ENCODE results near the gene GPX6.
"Not testable (repeated sequence)": the region's sequence is repeated elsewhere in the genome, so short reads cannot be mapped to it uniquely, and the experiment has no call there.

The GPX6 gene

GRCh38 chr6:28515676-28516075 lies at the start of gene GPX6:
GPX6 (minus strand) TSS chr6:28515793; CDS start chr6:28515743, 50 bp downstream.
- DNase-seq: no peak

- DNase-seq: no peak
Measured at GRCh38 chr6:28563430-28564095, 48.0 kb upstream of the GPX6 start.

DNA sequence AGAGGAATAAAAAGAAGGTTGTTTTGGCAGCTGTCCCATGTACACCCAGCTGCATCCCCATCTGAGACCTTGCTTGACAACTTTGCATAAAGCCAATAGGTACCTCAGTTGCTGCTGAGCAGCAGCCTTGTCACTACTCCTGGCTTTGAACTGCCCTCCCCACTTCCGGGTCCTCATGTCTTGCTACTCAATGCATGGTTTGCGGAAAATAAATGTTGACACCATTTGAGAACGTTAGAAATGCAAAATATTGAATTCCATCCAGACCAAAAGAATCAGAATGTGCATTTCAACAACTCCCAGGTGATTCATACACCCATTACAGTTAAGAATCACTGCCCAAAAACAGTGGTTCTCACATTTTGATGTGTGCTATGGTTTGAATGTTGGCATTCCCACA lies 43.0 kb upstream of the GPX6 start:
- DNase-seq: no peak

DNA sequence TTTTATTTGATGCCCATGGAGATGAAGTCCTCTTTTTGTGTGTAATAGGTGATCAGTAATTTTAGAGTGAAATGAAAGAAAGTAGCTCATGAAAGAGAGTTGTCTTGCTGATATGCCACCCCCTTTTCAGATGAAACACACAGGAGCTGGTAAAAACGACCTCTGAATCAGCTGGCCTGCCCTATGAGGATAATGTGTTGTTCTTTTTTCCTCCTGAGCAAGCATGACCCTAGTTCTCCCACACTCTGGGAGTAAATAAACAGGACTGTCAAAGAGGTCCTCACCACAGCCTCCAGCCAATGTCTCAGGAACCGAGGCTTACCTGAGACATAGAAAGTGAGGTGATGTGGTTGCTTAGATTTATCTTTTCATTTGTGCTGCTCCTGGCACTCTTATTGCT lies 39.5 kb upstream of the GPX6 start:
- DNase-seq: no peak

- no peak for DNase-seq
Measured at GRCh38 chr6:28553986-28554881, 38.6 kb upstream of the GPX6 start.

DNA sequence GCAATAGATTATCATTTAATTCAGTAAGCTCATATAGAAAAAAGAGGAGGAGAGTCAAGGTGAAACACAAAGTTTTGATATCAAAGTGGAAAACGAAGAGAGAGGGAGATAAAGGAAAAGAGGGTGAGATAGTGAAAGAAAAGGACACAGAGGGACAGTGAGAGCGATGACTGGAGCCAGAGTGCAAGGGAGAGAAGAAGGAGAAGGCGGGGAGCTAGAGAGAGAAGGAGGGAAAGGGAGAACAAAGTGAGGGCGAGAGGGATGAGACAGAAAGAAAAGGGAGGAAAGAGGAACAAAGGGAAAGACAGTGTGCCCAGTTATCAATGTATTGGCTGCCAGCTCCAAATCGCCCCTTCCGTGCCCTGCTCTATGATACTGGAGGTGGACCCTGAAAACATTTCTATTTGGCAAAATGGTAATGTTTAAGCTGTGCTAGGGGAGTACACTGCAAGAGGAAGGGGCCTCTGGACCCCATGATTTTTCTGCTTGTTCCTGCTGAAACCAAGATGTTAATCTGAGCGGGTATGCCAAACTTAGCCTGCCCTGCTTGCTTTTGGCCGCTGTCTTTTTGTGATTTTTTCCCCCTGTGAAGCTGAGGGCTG lies 37.9 kb upstream of the GPX6 start:
- no peak for DNase-seq

DNA sequence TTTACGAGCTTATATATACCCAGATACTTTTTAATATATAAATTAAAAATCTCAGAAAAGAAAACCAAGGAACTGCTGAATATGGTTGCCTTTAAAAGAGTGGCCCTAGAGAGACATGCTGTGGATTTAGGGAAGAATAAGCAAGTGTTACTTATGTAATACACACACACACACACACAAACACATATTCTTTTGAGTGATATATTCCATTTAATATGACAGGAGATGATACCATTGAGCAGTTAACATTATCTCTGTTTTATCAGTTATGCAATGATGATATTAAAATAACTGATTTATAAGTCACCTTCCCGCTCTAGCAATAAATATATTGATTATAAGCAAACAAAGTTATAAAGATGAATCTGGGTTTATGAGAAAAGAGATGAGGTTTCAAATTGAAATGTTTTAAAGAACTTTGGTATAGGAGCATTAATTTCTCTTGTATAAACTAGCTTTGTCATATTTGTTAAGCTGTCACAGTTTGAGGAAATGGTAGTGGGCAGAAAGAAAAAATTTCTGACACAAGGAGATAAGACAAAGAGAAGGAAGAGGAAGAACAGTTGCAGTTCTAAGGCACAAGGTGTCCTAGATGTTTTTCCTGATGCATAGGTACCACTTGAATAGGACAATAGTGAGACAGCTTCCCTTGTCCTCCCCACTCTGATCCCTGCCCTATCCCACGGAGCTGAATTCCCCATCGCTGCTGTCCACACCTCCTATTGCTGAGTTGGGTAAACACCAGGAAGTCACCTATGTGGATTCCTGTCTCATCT lies 36.5 kb upstream of the GPX6 start:
- no peak for DNase-seq

GRCh38 chr6:28547003-28547402 lies 31.4 kb upstream of the GPX6 start:
- not testable (repeated sequence) for DNase-seq

DNA sequence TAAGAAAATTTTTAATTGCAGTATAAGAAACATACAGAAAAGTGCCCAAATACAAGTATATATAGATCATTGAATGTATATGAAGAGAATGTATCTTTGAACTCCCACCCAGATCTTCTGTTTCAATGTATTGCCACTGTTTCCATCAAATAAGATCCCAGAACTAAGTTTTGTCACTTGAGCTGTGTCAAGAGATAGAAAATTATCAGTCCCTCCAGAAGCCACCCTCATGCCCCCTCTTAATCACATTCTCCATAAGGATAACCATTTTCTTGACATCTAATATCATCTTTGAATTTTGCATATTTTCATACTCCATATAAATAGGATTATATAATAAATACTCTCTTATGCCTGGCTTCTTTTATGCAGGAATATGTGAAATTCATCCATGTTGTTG lies 30.4 kb upstream of the GPX6 start:
- DNase-seq: no peak

DNA sequence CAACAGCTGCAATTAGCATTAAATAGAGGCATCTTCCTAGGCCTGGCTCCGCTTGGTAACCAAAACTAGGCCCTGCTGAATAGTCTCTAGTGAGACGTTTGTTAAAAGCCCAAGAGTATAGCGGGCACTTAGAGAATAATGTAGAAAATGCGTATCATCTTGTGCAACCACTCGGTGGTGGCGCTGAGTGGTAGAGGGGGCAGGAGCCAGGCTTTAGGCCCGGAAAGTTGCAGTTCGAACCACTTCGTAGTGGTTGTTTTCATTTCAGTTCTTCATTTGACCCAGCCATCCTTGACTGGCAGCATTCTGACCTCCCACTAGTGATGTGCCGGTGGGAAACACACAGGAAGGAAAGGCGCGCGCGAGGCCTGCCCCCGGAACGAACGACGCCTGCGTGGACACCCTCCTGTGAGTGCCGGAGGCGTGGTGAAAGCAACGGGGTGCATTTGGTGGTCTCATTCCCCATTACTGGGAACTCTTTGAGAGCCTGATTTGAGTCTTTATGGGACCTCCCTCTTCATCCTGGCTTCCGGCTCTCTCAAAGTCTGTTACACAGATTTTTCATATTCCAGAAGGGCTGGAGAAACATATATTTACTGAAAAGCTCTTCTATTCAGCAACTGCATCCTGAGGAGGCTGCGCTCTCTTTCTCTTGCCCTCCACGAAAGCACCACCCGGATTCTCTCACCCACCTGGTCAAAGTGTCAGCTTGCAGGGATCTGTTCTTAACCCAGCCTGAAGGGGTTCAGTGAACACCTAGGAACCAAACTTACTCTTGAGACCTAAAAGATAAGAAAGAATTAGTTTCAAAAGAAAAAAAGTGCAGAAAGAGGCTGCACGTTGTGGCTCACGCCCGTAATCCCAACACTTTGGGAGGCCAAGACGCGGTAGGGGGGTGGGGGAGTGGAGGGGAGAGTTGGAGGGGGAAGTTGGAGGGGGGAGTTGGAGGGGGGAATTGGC lies 28.3 kb upstream of the GPX6 start:
- peak; percentile 9 for DNase-seq

DNA sequence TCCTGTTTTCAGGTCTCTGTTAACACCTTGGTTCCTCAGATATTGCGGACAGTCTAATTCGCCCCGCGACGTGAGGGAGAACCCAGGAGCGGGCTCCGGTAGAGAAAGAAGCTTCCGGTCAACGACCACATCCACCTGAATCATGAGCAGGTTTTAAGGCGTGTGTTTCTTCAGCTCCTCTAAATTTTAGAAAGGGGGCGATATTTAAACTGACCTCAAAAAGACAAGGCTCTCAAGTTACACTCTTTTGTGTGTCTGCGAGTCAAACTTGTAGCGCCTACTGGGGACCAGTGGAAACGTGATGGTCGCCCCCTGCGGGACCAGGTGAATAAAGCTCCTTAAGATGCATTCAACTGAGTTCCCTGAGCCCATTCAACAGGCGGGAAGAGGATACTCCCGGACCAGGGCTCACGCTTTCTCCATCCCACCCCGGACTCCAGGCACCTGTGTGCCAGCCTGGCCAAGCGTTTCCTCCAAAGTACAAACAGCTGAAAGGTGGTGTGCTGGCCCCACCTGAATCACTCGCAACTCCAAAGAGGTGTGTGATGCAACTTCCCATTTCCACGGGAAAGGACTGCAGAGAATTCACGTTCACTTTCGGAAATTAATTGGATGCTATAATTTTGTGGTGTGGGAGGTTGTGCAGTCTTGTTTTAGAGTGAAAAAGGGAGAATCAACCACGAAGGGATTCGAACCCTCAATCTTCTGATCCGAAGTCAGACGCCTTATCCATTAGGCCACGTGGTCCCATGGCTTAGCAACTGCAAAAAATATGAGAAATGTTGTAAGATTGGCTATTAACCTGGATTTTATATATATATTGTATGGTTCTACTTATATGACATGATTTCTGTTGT lies 27.1 kb upstream of the GPX6 start:
- peak; percentile 69 for DNase-seq

DNA sequence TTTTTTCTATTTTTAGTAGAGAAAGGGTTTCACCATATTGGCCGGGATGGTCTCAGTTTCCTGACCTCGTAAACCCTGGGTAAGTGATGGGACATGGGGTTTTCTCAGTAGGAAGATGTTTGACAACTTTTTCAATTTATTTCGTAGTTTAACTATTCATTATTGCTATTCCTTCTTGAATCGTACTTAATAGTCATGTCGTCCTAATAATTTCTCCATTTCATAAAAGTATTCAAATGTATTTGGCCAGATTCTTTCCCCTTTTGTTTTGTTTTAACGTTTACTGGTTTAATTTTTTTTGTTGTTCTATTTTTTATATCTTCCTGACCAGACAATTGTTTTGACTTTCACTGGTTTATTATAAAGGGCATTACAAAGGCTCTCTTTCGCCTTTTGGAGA lies 26.4 kb upstream of the GPX6 start:
- no peak for DNase-seq

- DNase-seq: peak; percentile 51
Measured at GRCh38 chr6:28537509-28538140, 22.0 kb upstream of the GPX6 start.

- DNase-seq: no peak
Measured at GRCh38 chr6:28537065-28537464, 21.5 kb upstream of the GPX6 start.

DNA sequence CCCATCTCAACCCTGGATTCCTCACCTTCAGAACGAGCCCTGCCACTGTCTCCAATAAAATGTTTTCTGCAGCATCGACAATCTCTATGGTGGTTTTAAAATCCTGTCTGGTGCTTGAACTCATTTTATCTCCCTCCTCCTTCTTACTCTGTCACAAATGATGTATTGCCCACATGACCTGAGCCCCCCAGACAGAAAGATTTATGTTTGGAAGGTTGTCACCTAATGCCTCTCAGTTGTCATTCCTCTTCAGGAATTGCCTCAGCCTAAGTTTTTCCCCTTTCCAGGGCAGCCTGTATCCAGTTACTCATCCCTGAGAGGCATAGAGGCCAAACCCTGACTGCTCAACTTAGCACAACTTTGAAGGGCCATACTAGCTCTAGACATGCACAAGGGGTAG lies 19.3 kb upstream of the GPX6 start:
- no peak for DNase-seq

DNA sequence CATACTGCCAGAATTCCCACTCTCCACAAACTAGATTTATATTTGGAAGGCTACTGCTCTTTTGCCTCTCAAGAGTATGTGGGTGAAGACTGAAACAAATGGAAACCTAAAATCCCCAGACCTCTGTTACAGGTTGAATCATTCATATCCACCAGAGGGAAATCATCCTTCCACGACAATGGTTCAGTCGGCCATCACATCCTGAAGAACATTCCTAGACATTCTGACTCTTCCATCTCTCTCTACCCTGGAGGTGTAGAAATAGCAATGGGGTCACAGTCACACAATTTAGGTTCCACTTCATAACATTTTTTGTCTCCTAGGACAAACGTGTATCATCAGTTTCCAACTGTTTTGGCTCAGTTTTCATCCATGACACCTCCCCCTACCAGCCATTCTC lies 18.7 kb upstream of the GPX6 start:
- DNase-seq: no peak

DNA sequence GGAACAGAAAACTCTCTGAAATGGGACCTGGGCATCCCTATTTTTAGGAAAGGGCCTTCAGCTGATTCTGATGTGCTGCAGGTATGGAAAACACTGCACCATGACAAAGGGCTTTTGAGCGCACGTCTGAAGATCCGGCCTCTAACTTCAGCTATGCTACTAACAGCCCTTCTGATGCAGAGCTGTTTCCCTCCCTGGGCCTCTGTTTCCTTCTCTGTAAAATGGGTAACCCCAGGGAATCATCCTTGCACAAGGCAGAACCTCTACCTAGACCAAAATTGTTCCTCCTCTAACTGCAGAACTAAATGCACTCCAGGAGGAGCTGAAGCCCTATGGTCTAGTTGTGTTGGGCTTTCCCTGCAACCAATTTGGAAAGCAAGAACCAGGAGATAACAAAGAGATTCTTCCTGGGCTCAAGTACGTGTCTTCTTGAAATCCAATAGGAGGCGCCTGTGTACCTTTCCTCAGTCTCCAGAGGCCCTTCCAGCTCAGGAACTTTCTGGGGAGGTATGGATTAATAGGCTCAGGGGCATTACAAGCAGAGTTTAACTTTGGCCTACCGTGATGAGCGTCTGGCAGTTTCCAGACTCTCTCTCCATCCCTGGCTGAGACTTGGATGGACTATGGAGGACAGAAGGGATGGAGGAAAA lies 16.0 kb upstream of the GPX6 start:
- DNase-seq: no peak

DNA sequence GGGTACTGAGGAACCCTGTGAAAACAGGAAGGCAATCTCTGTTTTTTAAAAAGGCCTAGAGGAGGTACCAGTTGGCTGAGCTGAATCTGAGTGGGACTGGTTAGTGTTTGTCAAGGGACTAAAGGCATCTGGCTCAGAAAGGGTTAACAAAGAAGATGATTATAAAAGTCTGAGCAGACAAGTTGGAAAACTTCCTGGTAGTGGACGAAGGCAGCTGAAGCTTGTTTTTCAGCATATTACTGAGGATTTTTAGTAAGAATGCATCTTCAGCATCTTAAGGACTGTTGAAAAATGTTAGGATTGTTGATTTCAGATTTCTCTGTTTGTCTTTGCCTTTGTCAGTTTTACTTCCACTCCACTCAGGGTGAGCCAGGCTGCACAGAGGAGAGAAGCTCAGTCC lies 15.2 kb upstream of the GPX6 start:
- no peak for DNase-seq

DNA sequence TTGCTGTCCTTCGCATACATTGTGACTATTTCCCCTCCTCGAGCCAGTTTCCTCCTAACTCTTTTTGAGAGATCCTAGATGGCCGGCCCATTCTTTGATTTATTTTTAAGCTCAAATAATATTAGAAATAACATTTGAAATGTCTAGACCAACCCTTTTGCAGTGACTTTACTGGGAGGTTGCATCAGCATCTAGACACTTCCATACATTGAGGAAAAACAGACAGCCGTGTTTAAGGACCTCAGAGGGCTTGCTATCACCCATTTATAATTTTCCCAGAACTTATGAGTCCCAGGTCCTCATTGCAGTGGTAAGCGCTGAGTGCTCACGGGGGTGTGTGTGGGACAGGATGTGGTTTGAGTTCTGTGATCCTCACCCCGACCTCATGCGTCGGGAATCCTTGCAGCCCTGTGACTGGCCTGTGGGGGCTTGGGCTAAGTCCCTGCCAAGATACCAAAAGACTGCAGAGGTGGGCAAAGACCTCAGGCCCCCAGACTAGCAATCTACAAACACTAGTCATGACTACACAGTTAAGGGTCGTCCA lies 10.0 kb upstream of the GPX6 start, which contains the start of gene GPX5:
Gene GPX5, plus strand, starts transcription at position 386 of the 544 bp plus-strand sequence. Its CDS starts 133 bp downstream, at position 519.
- DNase-seq: peak; percentile 12
